HG03520 (cell line): ENCODE data around the gene JMJD8.
"Not testable (repeated sequence)": the region's sequence is repeated elsewhere in the genome, so short reads cannot be mapped to it uniquely, and the experiment has no call there.

ENCODE experiments used
- ATAC-seq: cut with Tn5 transposase; IDR thresholded peaks from one replicate; pipeline ENCODE4 v1.9.1; 2021; ENCODE audit warnings: mild to moderate bottlenecking, moderate library complexity; ENCODE audit not compliant: unreplicated experiment

Gene JMJD8

GRCh38 chr16:722835-723633, 38.9 kb upstream of the JMJD8 start:
- no peak for ATAC-seq

- ATAC-seq, result no peak
Observed at GRCh38 chr16:721765-722540, 37.8 kb upstream of the JMJD8 start.

- peak; percentile 58 for ATAC-seq
Observed at GRCh38 chr16:720990-721764, 37.0 kb upstream of the JMJD8 start, which contains the start of gene ANTKMT. TSS of gene ANTKMT (plus strand) at chr16:721146. CDS start at chr16:721275, 129 bp downstream.

GRCh38 chr16:720447-720989, 36.4 kb upstream of the JMJD8 start:
- ATAC-seq, result peak; percentile 19

- ATAC-seq, result no peak
Observed at GRCh38 chr16:719815-720446, 35.8 kb upstream of the JMJD8 start.

GRCh38 chr16:718922-719321, 34.8 kb upstream of the JMJD8 start:
- ATAC-seq, result no peak

GRCh38 chr16:718389-718788, 34.3 kb upstream of the JMJD8 start:
- no peak for ATAC-seq

GRCh38 chr16:717450-718245, 33.5 kb upstream of the JMJD8 start:
- ATAC-seq, result no peak

- no peak for ATAC-seq
Observed at GRCh38 chr16:716768-717325, 32.7 kb upstream of the JMJD8 start.

- no peak for ATAC-seq
Observed at GRCh38 chr16:716200-716568, 32.0 kb upstream of the JMJD8 start.

GRCh38 chr16:715477-716199, 31.5 kb upstream of the JMJD8 start:
- ATAC-seq, result peak; percentile 9

- peak; percentile 61 for ATAC-seq
Observed at GRCh38 chr16:714558-715476, 30.7 kb upstream of the JMJD8 start, which contains the start of gene METRN. TSS of gene METRN (plus strand) at chr16:715118. CDS start at chr16:715290, 172 bp downstream.

- ATAC-seq, result no peak
Observed at GRCh38 chr16:714079-714478, 29.9 kb upstream of the JMJD8 start.

- not testable (repeated sequence) for ATAC-seq
Observed at GRCh38 chr16:712740-713250, 28.7 kb upstream of the JMJD8 start.

- ATAC-seq, result no peak
Observed at GRCh38 chr16:711548-712320, 27.6 kb upstream of the JMJD8 start.

GRCh38 chr16:711084-711483, 26.9 kb upstream of the JMJD8 start:
- no peak for ATAC-seq
